A549 (cell line): ENCODE results near the gene NXN. TPM values are rescaled to one million over a fixed set of nuclear protein-coding genes. Genes with fewer than 3 reads are reported as not detected.

Source experiments
- ATAC-seq, 2 experiments: fragments of 200-7000 bp in 1 of 2; fragments of >200 bp in 1 of 2; cut with Nextera tagmentation in 1 of 2; cut with Tn5 transposase in 1 of 2; 3 replicates each; pipeline versions ENCODE4 v1.8.0 to v1.9.1; 2018 to 2020; ENCODE audit warnings: mild to moderate bottlenecking in 1 of 2, moderate library complexity in 1 of 2
- CTCF ChIA-PET: fragments of 300-600 bp; sonication (Branson Sonifier 250); formaldehyde crosslinking; extraction: SDS; loops from one replicate; lab custom pipeline; 2021; ENCODE audit warnings: antibody characterized with exemption, inconsistent platforms; lab: Yijun Ruan, JAX
- POLR2A ChIA-PET: fragments of 350-600 bp; formaldehyde crosslinking; extraction: SDS; loops from one replicate; lab custom pipeline; 2021; ENCODE audit warnings: antibody characterized with exemption, inconsistent platforms; lab: Yijun Ruan, JAX
- DNase-seq, 2 experiments: peaks; one replicate each; pipeline versions ENCODE4 v3.0.0 to v3.0.0-alpha.2; 2011 to 2016; ENCODE audit warnings: low read depth in 1 of 2, low spot score in 1 of 2
- FAIRE-seq: peaks from 2 replicates; lab custom pipeline; 2011; peaks lifted over from hg19 to GRCh38; lab: Jason Lieb, UNC
- H3K27ac ChIP-seq, 2 experiments: fragments of >200 bp; sonication (Bioruptor Twin); formaldehyde crosslinking; 3 replicates each; pipeline ENCODE4 v1.5.1; 2016 to 2017
- H3K4me1 ChIP-seq: fragments of >200 bp; sonication (Bioruptor Twin); formaldehyde crosslinking; 3 replicates; pipeline ENCODE4 v1.6.1; 2016
- H3K4me2 ChIP-seq: fragments of >200 bp; sonication (Bioruptor Twin); formaldehyde crosslinking; 3 replicates; pipeline ENCODE4 v1.6.1; 2016
- H3K4me3 ChIP-seq: fragments of >200 bp; sonication (Bioruptor Twin); formaldehyde crosslinking; 3 replicates; pipeline ENCODE4 v1.5.1; 2016
- H3K9me3 ChIP-seq: fragments of >200 bp; sonication (Bioruptor Twin); formaldehyde crosslinking; 3 replicates; pipeline ENCODE4 v1.6.1; 2016
- CBX8 ChIP-seq: fragments of 200-600 bp; sonication (generic); IDR thresholded peaks from 2 replicates; pipeline ENCODE4 v1.6.1; 2016
- CEBPB ChIP-seq, 2 experiments: fragments of >200 bp in 1 of 2; sonication (Bioruptor Twin) in 1 of 2; formaldehyde crosslinking in 1 of 2; IDR thresholded peaks; 2 replicates each; pipeline ENCODE4 v1.6.1; 2012 to 2016
- CHD4 ChIP-seq: fragments of 200-600 bp; sonication (generic); IDR thresholded peaks from 2 replicates; pipeline ENCODE4 v1.6.1; 2016; ENCODE audit warnings: antibody characterized with exemption, mild to moderate bottlenecking, borderline replicate concordance
- EHF ChIP-seq: fragments of 250-450 bp; sonication (Bioruptor Pico); IDR thresholded peaks from 2 replicates; pipeline ENCODE4 v1.5.0; 2020; ENCODE audit warnings: mild to moderate bottlenecking
- EHMT2 ChIP-seq: fragments of 200-600 bp; sonication (generic); IDR thresholded peaks from 2 replicates; pipeline ENCODE4 v1.6.1; 2016; ENCODE audit warnings: antibody characterized with exemption, low read depth, mild to moderate bottlenecking, moderate library complexity
- ELK1 ChIP-seq: fragments of 150-350 bp; IDR thresholded peaks from 2 replicates; pipeline ENCODE4 v1.6.1; 2014; ENCODE audit warnings: low read depth, mild to moderate bottlenecking, low read length
- EP300 ChIP-seq, 2 experiments: fragments of >200 bp; sonication (Bioruptor Twin); formaldehyde crosslinking; IDR thresholded peaks; 2 replicates in 1 of 2; 3 replicates in 1 of 2; pipeline ENCODE4 v1.6.1; 2016 to 2017
- FOXS1 ChIP-seq: fragments of 250-450 bp; sonication (Bioruptor Pico); IDR thresholded peaks from 2 replicates; pipeline ENCODE4 v1.5.0; 2020; ENCODE audit warnings: mild to moderate bottlenecking, moderate library complexity
- HEYL ChIP-seq: fragments of 250-450 bp; sonication (Bioruptor Pico); IDR thresholded peaks from 2 replicates; pipeline ENCODE4 v1.8.0; 2021; ENCODE audit warnings: mild to moderate bottlenecking, moderate library complexity
- HOXB5 ChIP-seq: fragments of 250-450 bp; sonication (Bioruptor Pico); IDR thresholded peaks from 2 replicates; pipeline ENCODE4 v1.5.0; 2020; ENCODE audit warnings: mild to moderate bottlenecking, moderate library complexity
- JUN ChIP-seq, 2 experiments: fragments of >200 bp; sonication (Bioruptor Twin); formaldehyde crosslinking; IDR thresholded peaks; 2 replicates in 1 of 2; 3 replicates in 1 of 2; pipeline ENCODE4 v1.6.1; 2016 to 2017
- JUNB ChIP-seq: fragments of >200 bp; sonication (Bioruptor Twin); formaldehyde crosslinking; IDR thresholded peaks from 2 replicates; pipeline ENCODE4 v1.6.1; 2016
- KDM1A ChIP-seq: fragments of 200-600 bp; sonication (generic); IDR thresholded peaks from 2 replicates; pipeline ENCODE4 v1.6.1; 2016; ENCODE audit warnings: low read depth, mild to moderate bottlenecking
- KDM5A ChIP-seq: fragments of 200-600 bp; sonication (generic); IDR thresholded peaks from 2 replicates; pipeline ENCODE4 v1.6.1; 2016; ENCODE audit warnings: antibody characterized with exemption, mild to moderate bottlenecking
- MAFK ChIP-seq: fragments of 450-650 bp; IDR thresholded peaks from 2 replicates; pipeline ENCODE4 v1.6.1; 2014; ENCODE audit not compliant: partially characterized antibody
- MAX ChIP-seq: IDR thresholded peaks from 2 replicates; pipeline ENCODE4 v1.6.1; 2012
- MAZ ChIP-seq: fragments of 150-350 bp; IDR thresholded peaks from 2 replicates; pipeline ENCODE4 v1.6.1; 2014; ENCODE audit warnings: antibody characterized with exemption, low read depth, low read length, borderline replicate concordance
- MYC ChIP-seq: IDR thresholded peaks from 2 replicates; pipeline ENCODE4 v1.6.1; 2012; ENCODE audit warnings: mild to moderate bottlenecking, inconsistent platforms, low read length, improper control_type of control experiment, borderline replicate concordance
- NPAS2 ChIP-seq: fragments of 250-450 bp; sonication (Bioruptor Pico); IDR thresholded peaks from 2 replicates; pipeline ENCODE4 v1.8.0; 2022; ENCODE audit warnings: mild to moderate bottlenecking, moderate library complexity, borderline replicate concordance
- POLR2AphosphoS2 ChIP-seq: conservative IDR thresholded peaks from 2 replicates; pipeline ENCODE4 v1.6.1; 2012; ENCODE audit warnings: low read length, improper control_type of control experiment, inconsistent platforms
- RAD21 ChIP-seq, 2 experiments: fragments of >200 bp in 1 of 2; sonication (Bioruptor Twin) in 1 of 2; formaldehyde crosslinking in 1 of 2; IDR thresholded peaks in 1 of 2; conservative IDR thresholded peaks in 1 of 2; 2 replicates in 1 of 2; 3 replicates in 1 of 2; pipeline ENCODE4 v1.6.1; 2012 to 2018; ENCODE audit warnings: inconsistent platforms in 1 of 2
- USF2 ChIP-seq: fragments of 450-650 bp; IDR thresholded peaks from 2 replicates; pipeline ENCODE4 v1.6.1; 2014; ENCODE audit warnings: antibody characterized with exemption
- ZC3H11A ChIP-seq: fragments of 450-650 bp; IDR thresholded peaks from 2 replicates; pipeline ENCODE4 v1.6.1; 2014; ENCODE audit warnings: antibody characterized with exemption, mild to moderate bottlenecking
- ZFP36 ChIP-seq: fragments of 450-650 bp; IDR thresholded peaks from 2 replicates; pipeline ENCODE4 v1.6.1; 2014; ENCODE audit warnings: borderline replicate concordance; ENCODE audit not compliant: partially characterized antibody
- whole genome bisulfite sequencing: methylation state at CpG from one replicate; pipeline ENCODE4 v1.1.6; 2017; ENCODE audit errors: missing lambda C conversion rate; 5-methylcytosine and 5-hydroxymethylcytosine counted together
- polyA plus RNA-seq, 4 experiments: library from polyadenylated mRNA; depleted of rRNA in 3 of 4; stranded (reverse); fragments of >200 nt; fragmentation: RNase III in 1 of 4; extraction: RNeasy Plus Mini Kit Qiagen cat#74134 plus additional on column Dnase treatment in 1 of 4; gene quantifications; 2 replicates in 3 of 4; 3 replicates in 1 of 4; pipeline ENCODE4 v1.2.3, GENCODE V29; 2011 to 2017
- TF ChIP-seq, protein P1 (sequence below): fragments of 200-600 bp; sonication (generic); IDR thresholded peaks from 2 replicates; pipeline ENCODE4 v1.6.1; 2016; ENCODE audit warnings: antibody characterized with exemption, mild to moderate bottlenecking, moderate library complexity

The NXN gene
- polyA plus RNA-seq, 2 of the 4 experiments (the other 2 are of a cell fraction), result 24.6 to 31.1 TPM

DNA sequence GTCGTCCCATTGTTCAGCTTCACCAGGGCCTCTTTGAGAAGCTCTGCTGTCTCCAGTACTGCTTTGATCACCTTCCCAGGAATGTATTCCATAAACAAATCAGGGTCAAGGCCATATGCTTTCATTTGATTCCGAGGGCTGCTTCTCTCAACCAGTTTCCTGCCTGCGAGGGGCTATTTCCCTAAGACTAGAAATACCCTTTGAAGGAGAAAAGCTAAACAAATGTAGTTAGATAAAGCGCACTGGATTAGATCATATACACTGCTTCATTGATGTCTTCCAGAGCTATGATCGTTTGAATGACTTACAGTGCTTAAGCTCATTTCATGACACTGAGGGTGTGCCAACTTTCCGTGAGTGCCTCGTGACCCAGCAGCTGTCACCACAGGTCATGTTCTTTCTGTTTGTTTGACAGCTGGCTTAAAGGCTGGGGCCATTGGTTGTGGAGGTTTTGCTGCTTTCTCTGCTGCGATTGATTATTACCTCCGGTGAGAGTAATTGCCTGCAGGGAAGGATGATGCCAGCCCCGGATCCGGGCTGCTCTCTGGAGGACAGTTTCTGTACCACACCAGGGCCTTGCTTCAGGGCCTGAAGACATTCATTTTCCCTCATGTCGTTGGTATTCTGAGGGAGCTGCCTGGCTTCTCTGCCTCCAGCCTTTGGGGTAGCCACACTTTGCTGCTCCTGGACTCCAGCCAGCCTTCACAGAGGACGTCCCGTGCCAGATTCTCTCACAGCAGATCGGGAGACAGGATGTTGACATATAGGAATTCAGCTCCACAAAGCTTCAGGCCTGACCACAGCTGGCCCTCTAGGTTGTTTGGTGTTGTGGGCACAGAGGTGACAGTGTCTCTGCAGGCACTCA, 21.3 kb upstream of the NXN start:
- CTCF ChIA-PET, result interaction anchor here (0.9 to 8.3 kb wide), 18 partner anchors 8 to 848 kb away, joined by 3 to 121 read pairs (median 4); partner anchors contain the start of genes NXN and VPS53
- POLR2A ChIA-PET, result no interaction called here
- Histone ChIP-seq H3K9me3 (no peaks in the 10 kb centered on the region), H3K4me3 (no peak overlapping the region), H3K4me1 (peaks cover 18% of the 10 kb centered on the region), H3K4me2 (no peak overlapping the region), H3K27ac (no peak overlapping the region)
- WGBS, result 76% methylated on average over 15 of the region's 15 CpGs
- DNase-seq (no peak), ATAC-seq (no peak), FAIRE-seq (no peak)
- TF ChIP-seq ZFP36 (no peak), HEYL (CRISPR knock-in tag) (no peak), POLR2AphosphoS2 (no peak), KDM1A (no peak), ELK1 (no peak), NPAS2 (CRISPR knock-in tag) (no peak)
- TF ChIP-seq, protein P1, sequence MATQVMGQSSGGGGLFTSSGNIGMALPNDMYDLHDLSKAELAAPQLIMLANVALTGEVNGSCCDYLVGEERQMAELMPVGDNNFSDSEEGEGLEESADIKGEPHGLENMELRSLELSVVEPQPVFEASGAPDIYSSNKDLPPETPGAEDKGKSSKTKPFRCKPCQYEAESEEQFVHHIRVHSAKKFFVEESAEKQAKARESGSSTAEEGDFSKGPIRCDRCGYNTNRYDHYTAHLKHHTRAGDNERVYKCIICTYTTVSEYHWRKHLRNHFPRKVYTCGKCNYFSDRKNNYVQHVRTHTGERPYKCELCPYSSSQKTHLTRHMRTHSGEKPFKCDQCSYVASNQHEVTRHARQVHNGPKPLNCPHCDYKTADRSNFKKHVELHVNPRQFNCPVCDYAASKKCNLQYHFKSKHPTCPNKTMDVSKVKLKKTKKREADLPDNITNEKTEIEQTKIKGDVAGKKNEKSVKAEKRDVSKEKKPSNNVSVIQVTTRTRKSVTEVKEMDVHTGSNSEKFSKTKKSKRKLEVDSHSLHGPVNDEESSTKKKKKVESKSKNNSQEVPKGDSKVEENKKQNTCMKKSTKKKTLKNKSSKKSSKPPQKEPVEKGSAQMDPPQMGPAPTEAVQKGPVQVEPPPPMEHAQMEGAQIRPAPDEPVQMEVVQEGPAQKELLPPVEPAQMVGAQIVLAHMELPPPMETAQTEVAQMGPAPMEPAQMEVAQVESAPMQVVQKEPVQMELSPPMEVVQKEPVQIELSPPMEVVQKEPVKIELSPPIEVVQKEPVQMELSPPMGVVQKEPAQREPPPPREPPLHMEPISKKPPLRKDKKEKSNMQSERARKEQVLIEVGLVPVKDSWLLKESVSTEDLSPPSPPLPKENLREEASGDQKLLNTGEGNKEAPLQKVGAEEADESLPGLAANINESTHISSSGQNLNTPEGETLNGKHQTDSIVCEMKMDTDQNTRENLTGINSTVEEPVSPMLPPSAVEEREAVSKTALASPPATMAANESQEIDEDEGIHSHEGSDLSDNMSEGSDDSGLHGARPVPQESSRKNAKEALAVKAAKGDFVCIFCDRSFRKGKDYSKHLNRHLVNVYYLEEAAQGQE, result no peak

DNA sequence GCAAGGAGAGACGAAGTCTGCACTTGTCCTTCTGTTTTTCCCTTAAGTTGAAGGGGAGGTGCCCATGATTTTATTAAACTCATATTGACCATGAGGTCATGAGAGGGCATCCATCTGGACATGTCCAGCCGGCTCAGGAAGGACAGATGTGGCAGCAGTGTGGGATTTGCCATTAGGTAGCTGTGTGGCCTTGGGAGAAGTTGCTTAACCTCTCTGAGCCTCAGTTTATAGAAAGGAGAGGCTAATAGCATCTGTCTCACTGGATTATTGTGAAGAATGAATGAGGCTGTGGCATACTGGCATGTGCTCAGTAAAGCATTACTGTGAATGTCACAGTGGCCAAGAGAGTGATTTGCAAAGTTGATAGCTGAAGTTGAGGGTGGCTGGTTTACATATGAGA, 18.5 kb upstream of the NXN start:
- Histone ChIP-seq H3K27ac (peak overlapping the region in 1 of 2 experiments; percentile 93; a peak in 1 of 6 replicates), H3K4me1 (peaks cover 24% of the 10 kb centered on the region), H3K4me2 (peak overlapping the region; percentile 76), H3K4me3 (peak overlapping the region; percentile 88), H3K9me3 (peaks cover 9% of the 10 kb centered on the region)
- TF ChIP-seq FOXS1 (CRISPR knock-in tag) (no peak), JUN (IDR thresholded peaks at IDR 0.05) (0 out of 5 replicates have a peak, but pooled peaks of 1 of the 2 experiments have one; percentile 35), MAX (0 out of 2 replicates have a peak, but pooled peaks have one; percentile 20)
- no peak for FAIRE-seq
- no peak for ATAC-seq
- ChIA-PET CTCF (interaction anchor here (1.4 to 8.3 kb wide), 9 partner anchors 15 to 590 kb away, joined by 3 to 121 read pairs (median 15); partner anchors contain the start of gene NXN), POLR2A (no interaction called here)
- no peak for DNase-seq
- 50% methylated on average over 2 of the region's 2 CpGs for WGBS

- ChIA-PET CTCF (interaction anchor here (0.6 to 8.3 kb wide), 104 partner anchors 8 to 852 kb away, joined by 3 to 121 read pairs (median 4); partner anchors contain the start of genes GEMIN4, GLOD4, MRM3 and NXN), POLR2A (interaction anchor here (0.6 to 1.6 kb wide), 7 partner anchors 17 to 843 kb away, joined by 3 to 13 read pairs (median 5); partner anchors contain the start of genes GLOD4, MRM3, NXN and VPS53)
- Histone ChIP-seq H3K27ac (peak within 1 kb of the TSS; percentile 84 to 93), H3K4me2 (peak within 1 kb of the TSS; percentile 76), H3K4me1 (peaks cover 24% of the 10 kb centered on the region), H3K9me3 (peaks cover 9% of the 10 kb centered on the region), H3K4me3 (peak within 1 kb of the TSS; percentile 88)
- peak; percentile 79 for FAIRE-seq
- ATAC-seq, result peak; percentile 97 to 98
- DNase-seq, result peak; percentile 98 to 100
- 4% methylated on average over 39 of the region's 71 CpGs for WGBS
- TF ChIP-seq JUNB, result no peak
- TF ChIP-seq KDM5A, result peak; percentile 100
- TF ChIP-seq RAD21 (conservative IDR thresholded peaks at IDR 0.05 in 1 of 2, IDR thresholded peaks at IDR 0.05 in 1 of 2), result peak; percentile 95 to 97
- TF ChIP-seq CEBPB (IDR thresholded peaks at IDR 0.05), result peak in 1 of 2 experiments; percentile 82; a peak in 2 of 4 replicates
- no peak for TF ChIP-seq MAFK
- no peak for TF ChIP-seq HEYL (CRISPR knock-in tag)
- peak; percentile 77 for TF ChIP-seq USF2
- TF ChIP-seq EP300 (IDR thresholded peaks at IDR 0.05), result no peak
- TF ChIP-seq EHF (CRISPR knock-in tag), result no peak
- no peak for TF ChIP-seq ZC3H11A
- peak; percentile 41; the same call in 1 of the 2 replicates for TF ChIP-seq HOXB5
- no peak for TF ChIP-seq EHMT2
- TF ChIP-seq POLR2AphosphoS2, result no peak
- no peak for TF ChIP-seq CHD4
- 0 out of 2 replicates have a peak, but pooled peaks have one; percentile 25 for TF ChIP-seq MAZ
- no peak for TF ChIP-seq CBX8
- peak; percentile 96 for TF ChIP-seq MYC
Measured at GRCh38 chr17:996554-997344, 17.2 kb upstream of the NXN start, which contains the start of gene TIMM22. Gene TIMM22 (plus strand): TSS chr17:997129. CDS start chr17:997143, 14 bp downstream.
